Stimulated activated CD8-positive, alpha-beta memory T cell treated with anti-CD3 and anti-CD28 coated beads, Interleukin-2, amount 100 ng/mL, for 1 hour (primary cell): ENCODE data around the gene RALB.
A peak's percentile ranks its signal among the peaks of the same experiment; 100 is the strongest.
"Not testable (repeated sequence)": the region's sequence is repeated elsewhere in the genome, so short reads cannot be mapped to it uniquely, and the experiment has no call there.

ENCODE experiments used
- DNase-seq, 2 donors: peaks; one replicate each; pipeline ENCODE4 v3.0.0-alpha.2; 2020; ENCODE audit warnings: low read depth in 2 of 2

The RALB gene

GRCh38 chr2:120243211-120243610 is 9.4 kb upstream of the RALB start:
- no peak for DNase-seq

DNA sequence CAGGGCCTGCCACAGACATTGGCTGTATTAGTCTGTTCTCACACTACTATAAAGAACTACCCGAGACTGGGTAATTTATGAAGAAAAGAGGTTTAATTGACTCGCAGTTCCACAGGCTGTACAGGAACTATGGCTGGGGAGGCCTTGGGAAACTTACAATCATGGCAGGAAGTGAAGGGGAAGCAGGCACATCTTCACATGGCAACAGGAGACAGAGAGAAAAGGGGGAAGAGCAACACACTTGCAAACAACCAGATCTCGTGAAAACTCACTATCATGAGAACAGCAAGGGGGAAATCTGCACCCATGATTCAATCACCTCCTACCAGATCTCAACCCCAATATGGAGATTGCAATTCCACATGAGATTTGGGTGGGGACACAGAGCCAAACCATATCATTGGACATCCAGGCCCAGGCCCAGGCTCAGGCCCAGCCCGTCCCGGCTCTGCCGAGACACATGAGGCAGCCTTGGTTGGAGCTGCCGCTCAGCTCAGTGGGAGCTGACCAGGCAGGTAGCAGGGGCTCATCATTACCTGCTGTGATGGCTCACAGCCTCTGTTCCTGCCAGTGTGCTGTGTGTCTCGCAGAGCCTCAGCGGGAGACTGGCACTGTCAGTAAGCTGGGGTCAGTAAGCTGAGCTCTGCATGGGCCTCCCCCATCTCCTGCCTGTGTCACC is 8.6 kb upstream of the RALB start:
- DNase-seq, result no peak

- DNase-seq, result no peak
Measured at GRCh38 chr2:120244656-120245519, 7.8 kb upstream of the RALB start.

DNA sequence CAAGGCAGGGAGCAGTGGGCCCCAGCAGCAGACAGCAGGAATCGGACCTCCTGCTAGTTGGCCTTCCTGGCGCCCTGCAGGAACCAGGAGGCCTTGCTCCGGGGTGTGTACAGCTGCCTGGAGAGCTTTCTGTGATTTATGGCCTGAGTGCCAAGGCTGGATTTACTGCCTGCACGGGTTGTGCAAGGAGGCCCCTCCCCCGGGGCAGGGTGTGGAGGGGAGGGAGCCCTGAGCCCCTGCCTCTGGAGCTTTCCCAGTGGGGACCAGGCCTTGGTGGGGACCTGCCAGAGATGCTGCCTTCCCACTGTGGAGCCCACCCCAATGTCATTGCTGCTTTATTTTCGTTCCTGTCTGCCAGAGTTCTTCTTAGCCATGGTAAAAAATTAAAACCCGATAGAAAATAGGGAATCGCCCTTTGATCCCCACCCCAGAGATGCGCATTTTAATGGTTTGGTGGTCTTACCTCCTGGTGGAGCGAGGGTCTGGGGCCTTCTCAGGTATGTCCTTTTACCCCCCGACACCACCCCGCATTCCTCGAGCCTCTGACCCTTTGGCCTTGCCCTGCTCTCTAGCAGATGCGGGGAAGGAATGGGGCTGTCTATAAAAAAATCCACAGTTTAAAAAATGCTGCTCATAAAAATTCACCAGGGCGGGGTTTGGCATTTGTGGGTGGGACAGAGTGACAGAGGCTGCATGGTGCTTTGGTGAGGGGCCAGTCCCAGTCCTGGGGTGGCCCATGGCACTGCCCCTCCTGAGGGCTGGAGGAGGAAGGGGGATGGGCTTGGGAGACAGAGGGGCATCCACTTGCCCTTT is 6.9 kb upstream of the RALB start:
- DNase-seq, result no peak

- no peak for DNase-seq
Measured at GRCh38 chr2:120246546-120247300, 5.9 kb upstream of the RALB start.

GRCh38 chr2:120247851-120248250 is 4.8 kb upstream of the RALB start:
- no peak for DNase-seq

DNA sequence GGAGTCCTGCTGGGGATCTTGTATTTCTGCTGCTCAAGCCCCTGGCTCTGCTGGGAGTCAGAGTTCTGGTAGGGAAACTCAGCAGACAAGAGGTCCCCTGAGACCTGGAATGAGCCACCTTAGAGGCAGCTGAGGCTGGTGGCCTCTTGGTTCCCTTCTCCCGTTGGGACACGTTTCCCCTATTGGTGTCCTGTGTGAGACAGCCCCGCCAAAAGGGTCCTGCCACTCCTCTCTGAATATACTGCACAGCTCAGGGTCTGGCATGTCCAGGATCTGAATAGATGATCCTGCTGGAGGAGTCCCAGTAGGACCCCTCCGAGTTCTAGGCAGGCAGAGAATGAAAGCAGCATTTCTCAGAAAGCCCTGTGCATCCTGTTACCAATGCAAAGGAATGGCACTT is 2.0 kb upstream of the RALB start:
- no peak for DNase-seq

DNA sequence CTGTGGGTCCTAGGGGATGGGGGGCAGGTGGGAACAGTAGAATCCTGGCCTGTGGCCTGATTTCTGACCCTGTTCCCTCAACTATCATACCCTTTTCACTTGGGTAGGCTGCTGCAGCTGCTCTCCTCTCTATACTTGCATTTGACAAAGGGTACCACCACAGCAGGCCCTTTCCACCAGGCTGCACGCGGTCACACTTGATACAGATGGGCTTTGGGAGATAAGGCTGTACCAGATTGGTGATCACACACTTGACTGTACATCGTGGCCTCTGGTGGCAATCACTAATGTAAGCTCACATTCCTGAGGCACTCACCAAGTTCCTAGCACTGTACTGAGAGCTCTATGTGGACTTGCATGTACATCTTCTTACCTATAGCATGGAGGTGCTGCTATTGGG is 1.6 kb upstream of the RALB start:
- no peak for DNase-seq

- DNase-seq, result no peak
Measured at GRCh38 chr2:120251880-120252224, 800 bp upstream of the RALB start.

DNA sequence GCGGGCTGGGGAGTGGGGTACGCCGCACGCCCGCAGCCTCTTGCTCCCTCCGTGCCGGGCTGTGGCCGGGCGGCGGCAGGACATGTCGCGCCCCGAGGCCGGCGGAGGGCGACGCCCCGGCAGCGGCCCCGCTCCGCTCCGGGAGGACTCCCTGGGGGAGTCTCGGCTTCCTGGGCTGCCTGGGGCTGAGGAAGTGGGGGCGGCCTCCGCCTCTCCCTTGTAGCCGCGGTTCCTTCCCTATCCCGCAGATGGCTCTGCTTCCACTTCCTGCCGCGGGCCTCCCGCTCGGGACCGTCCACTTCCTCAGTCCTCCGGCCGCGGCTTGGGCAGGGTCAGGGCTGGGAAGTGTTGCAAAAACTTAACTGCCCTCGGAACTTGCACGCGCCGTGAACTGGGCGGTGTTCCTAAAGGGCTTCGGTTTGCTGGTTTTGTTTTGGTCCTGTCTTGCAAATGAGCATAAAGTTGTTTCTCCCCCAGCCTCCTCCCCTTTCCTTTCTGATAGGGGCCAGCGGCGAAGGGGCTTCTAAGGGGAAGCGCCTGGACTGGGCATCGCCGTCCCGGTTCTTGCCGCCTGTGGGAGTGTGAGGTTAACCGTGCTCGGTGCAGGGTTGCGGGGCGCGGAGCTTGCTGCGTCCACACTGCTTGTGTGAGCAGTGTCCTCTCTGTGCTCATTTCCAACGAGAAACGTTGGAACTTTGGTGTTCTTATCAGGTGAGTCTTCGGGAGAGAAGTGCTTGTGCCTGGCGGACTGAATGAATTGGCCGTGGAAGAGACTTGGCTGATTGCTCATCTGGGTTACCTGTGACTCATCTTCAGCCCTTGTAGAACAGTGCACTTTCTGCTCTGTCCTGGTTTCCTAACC is 600 bp downstream of the RALB start:
- DNase-seq, result peak in 1 of 2 donors; percentile 9

- DNase-seq, result no peak
Measured at GRCh38 chr2:120254178-120254577, 1.5 kb downstream of the RALB start.

- DNase-seq, result no peak
Measured at GRCh38 chr2:120255071-120255470, 2.4 kb downstream of the RALB start.

DNA sequence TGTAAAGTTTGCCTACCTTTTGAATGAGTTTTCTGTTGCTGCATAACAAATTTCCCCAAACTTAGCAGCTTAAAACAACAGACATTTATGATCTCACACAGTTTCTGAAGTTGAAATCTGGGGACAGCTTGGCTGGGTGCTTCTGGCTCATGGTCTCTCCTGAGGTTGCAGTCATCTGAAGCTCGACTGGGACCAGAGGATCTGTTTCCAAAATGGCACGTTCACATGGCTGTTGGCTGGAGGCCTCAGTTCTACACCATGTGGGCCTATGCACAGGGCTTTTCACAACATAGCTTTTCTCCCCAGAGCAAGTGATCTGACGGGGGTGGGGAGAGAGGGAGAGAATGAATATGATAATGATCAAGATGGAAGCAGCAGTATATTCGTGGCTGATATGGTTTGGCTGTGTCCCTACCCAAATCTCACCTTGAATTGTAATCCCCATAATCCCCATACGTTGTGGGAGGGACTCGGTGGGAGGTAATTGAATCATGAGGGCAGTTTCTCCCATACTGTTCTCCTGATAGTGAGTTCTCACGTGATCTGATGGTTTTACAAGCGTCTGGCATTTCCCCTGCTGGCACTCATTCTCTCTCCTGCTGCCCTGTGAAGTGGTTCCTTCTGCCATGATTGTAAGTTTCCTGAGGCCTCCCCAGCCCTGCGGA is 3.5 kb downstream of the RALB start:
- DNase-seq, result no peak

GRCh38 chr2:120256651-120257000 is 4.0 kb downstream of the RALB start:
- no peak for DNase-seq

DNA sequence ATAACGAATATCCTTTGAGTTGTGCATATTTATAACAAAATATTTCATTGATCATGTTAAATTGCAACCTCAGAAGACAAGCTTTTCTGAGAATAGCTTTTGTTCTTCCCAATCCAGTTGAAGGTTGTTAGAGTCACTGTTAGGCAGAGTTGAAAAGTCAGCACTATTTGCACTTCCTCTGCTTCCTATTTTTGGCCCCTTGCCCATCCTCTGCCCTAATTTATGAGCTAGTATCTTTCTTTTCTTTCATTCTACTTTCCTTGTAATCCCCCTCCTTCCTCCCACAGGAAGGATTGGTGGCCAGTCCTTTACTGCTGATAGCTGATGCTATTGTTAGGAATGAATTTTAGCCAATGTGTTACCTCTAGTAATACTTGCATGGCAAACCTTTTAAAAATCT is 4.9 kb downstream of the RALB start:
- no peak for DNase-seq

DNA sequence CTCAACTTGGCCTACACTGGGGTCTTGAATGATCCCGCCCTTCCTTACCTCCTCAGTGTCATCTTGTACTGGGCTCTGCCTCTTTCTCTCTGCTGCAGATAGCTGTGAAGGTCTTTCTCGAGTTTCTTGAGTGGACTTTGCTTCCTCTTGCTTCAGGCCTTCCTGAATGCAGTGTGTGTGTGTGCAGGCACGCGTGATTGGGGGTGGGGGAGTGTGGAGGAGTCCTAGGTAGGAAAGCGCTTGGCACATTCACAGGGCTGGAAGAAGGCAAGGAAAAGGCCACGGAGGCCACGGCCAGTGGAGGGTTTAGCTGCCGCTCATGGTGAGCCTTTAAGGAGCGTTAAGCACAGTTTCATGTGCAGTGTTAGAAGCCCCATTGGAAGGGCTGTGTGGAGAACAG is 5.5 kb downstream of the RALB start:
- no peak for DNase-seq

DNA sequence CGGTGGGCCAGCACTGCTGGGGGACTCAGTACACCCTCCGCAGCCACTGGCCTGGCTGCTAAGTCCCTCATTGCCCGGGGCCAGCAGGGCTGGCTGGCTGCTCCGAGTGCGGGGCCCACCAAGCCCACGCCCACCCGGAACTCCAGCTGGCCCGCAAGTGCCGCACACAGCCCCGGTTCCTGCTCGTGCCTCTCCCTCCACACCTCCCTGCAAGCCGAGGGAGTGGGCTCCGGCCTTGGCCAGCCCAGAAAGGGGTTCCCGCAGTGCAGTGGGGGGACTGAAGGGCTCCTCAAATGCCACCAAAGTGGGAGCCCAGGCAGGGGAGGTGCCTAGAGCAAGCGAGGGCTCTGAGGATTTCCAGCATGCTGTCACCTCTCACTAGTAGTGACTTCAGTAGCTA is 7.3 kb downstream of the RALB start:
- DNase-seq, result not testable (repeated sequence)

DNA sequence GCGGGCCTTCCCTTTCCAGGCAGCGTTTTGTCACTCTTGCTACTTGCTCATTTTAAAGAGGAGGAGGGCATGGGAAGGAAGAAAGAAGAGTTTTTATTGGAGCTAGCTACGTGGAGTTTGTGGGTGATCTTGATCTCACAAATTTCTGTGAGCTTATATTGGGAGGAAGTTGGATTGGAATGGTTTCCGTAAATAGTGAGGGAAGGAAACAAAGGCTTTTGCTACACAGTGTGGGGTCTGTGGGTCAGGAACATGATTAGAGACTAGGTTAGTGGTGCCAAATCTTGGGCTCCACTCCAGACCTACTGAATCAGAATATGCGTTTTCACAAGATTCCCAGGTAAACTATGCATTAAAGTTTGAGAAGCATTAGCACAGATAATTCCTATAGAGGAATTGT is 8.1 kb downstream of the RALB start:
- DNase-seq, result no peak

DNA sequence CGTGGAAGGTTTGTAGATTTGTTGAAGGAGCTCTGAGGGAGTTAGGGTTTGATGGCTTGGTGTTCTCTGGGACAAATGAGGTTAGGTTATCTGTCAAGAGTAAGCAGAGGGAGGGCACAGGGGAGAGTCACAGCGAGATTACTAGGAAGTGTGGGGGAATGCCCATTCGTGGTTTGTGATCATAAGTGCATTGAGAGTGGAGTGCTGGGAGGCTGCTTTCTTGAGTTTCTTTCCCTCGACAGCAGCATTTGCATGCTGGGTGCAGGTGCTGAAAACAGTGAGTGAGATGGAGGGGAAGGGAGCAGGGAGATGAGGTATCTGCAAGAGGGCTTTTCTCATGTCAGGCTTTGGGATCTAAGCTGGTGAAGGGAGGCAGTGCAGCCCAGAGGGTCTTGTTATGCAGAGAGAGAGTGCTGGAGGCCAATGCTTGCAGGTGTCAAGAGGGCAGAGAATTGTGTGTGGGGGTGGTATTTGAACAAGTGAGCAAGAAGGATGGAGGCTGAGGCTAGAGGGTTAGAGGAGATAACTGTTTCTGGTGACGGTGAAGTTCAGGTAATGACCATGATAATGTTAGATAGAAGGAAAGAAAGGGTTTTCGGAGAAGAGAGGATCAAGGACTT is 8.8 kb downstream of the RALB start:
- no peak for DNase-seq

DNA sequence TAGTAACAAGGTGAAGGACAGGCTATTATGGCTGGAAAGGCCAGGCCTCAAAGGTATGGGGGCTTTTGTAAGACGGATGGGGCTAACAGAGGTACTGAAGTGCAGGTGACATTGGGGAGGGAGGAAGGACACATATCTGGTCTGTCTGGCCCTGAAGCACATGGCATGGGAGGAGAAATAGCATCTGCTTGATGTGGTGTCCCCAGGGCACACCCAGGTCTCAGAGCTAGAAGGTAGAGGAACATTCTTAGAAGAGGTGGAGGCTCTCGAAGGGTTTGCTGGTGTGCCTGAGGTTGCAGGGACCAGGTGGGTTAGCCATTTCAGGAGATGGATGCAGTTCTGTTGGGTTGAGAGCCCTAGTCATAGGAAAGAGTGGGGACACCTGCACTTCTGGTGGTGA is 9.5 kb downstream of the RALB start:
- DNase-seq, result no peak
